OCI-LY3 (cell line): ENCODE data around the gene PRPF6.

Experiments used
- H2AFZ ChIP-seq: fragments of 200-600, 300-600 bp; shearing (Covaris generic); 2 replicates; pipeline ENCODE4 v1.6.0; 2014; ENCODE audit warnings: antibody characterized with exemption, low read depth, low read length
- H3K27ac ChIP-seq: fragments of 200-600, 300-600 bp; sonication (generic); 2 replicates; pipeline ENCODE4 v1.5.1; 2014; ENCODE audit warnings: mild to moderate bottlenecking, low read length, moderate library complexity, mixed read lengths
- H3K27me3 ChIP-seq: fragments of 200-600, 300-600 bp; sonication (generic); 2 replicates; pipeline ENCODE4 v1.6.1; 2014; ENCODE audit warnings: low read depth, low read length, mixed read lengths
- H3K36me3 ChIP-seq: fragments of 200-600, 300-600 bp; sonication (generic); replicated peaks from 2 replicates; pipeline ENCODE3; 2014; ENCODE audit warnings: low read depth, low read length, mixed read lengths
- H3K4me1 ChIP-seq: fragments of 300-600, 200-600 bp; sonication (generic); 2 replicates; pipeline ENCODE4 v1.6.1; 2014; ENCODE audit warnings: low read length, mixed read lengths
- H3K4me2 ChIP-seq: fragments of 200-600, 300-600 bp; sonication (generic); 2 replicates; pipeline ENCODE4 v1.6.1; 2014; ENCODE audit warnings: low read length, mixed read lengths
- H3K4me3 ChIP-seq: fragments of 300-600, 200-600 bp; sonication (generic); 2 replicates; pipeline ENCODE4 v1.5.1; 2014; ENCODE audit warnings: antibody characterized with exemption, mild to moderate bottlenecking, low read length, moderate library complexity
- H3K79me2 ChIP-seq: fragments of 300-600, 200-600 bp; shearing (Covaris generic); 2 replicates; pipeline ENCODE4 v1.6.1; 2014; ENCODE audit warnings: mild to moderate bottlenecking, low read length, mixed read lengths
- H3K9ac ChIP-seq: fragments of 300-600, 200-600 bp; shearing (Covaris generic); 2 replicates; pipeline ENCODE4 v1.6.0; 2014; ENCODE audit warnings: mild to moderate bottlenecking, low read length, moderate library complexity
- H3K9me3 ChIP-seq: fragments of 200-600, 300-600 bp; shearing (Covaris generic); 2 replicates; pipeline ENCODE4 v1.6.1; 2014; ENCODE audit warnings: low read length, mixed read lengths; ENCODE audit not compliant: insufficient read depth
- H4K20me1 ChIP-seq: fragments of 200-600, 300-600 bp; sonication (generic); 2 replicates; pipeline ENCODE4 v1.6.1; 2016; ENCODE audit warnings: low read length, mixed read lengths; ENCODE audit not compliant: insufficient read depth
- EZH2phosphoT487 ChIP-seq: fragments of 200-600 bp; shearing (Covaris generic); IDR thresholded peaks from 2 replicates; pipeline ENCODE4 v1.6.1; 2018; ENCODE audit warnings: antibody characterized with exemption, mixed run types, low read depth
- TF ChIP-seq, protein P1 (sequence below): fragments of 200-600, 300-600 bp; sonication (generic); IDR thresholded peaks from 2 replicates; pipeline ENCODE4 v1.5.1; 2014; ENCODE audit warnings: antibody characterized with exemption, low read length, low read depth

PRPF6 gene

DNA sequence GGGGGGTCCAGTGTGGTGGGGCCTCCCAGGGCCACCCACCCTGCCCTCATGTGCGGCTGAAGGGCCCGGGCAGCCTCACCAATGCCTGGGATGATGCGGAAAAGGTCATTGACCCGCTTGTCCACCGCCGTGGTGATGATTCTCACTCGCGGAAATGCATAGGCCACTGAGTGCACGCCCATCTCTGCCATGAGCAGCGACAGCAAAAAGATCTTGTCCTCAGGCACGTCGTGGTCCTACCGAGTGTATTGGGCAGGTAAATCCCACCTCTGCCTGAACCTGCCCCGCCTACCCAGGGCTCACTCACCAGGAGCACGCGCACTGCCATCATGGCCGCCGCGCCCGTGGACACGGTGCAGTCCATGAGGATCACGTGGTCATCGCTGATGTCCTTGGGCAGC, 40.9 kb upstream of the PRPF6 start:
- Histone ChIP-seq H3K4me3 (no peak overlapping the region), H3K4me2 (no peak overlapping the region), H4K20me1 (peaks cover 28% of the 10 kb centered on the region), H3K27me3 (no peaks in the 10 kb centered on the region), H3K36me3 (peaks cover 28% of the 10 kb centered on the region), H3K9me3 (no peaks in the 10 kb centered on the region), H3K4me1 (no peaks in the 10 kb centered on the region), H2AFZ (no peak overlapping the region), H3K9ac (no peak overlapping the region), H3K27ac (no peak overlapping the region), H3K79me2 (no peaks in the 10 kb centered on the region; the same call in 1 of the 2 replicates)
- no peak for TF ChIP-seq EZH2phosphoT487
- TF ChIP-seq, protein P1, sequence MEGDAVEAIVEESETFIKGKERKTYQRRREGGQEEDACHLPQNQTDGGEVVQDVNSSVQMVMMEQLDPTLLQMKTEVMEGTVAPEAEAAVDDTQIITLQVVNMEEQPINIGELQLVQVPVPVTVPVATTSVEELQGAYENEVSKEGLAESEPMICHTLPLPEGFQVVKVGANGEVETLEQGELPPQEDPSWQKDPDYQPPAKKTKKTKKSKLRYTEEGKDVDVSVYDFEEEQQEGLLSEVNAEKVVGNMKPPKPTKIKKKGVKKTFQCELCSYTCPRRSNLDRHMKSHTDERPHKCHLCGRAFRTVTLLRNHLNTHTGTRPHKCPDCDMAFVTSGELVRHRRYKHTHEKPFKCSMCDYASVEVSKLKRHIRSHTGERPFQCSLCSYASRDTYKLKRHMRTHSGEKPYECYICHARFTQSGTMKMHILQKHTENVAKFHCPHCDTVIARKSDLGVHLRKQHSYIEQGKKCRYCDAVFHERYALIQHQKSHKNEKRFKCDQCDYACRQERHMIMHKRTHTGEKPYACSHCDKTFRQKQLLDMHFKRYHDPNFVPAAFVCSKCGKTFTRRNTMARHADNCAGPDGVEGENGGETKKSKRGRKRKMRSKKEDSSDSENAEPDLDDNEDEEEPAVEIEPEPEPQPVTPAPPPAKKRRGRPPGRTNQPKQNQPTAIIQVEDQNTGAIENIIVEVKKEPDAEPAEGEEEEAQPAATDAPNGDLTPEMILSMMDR, result no peak

DNA sequence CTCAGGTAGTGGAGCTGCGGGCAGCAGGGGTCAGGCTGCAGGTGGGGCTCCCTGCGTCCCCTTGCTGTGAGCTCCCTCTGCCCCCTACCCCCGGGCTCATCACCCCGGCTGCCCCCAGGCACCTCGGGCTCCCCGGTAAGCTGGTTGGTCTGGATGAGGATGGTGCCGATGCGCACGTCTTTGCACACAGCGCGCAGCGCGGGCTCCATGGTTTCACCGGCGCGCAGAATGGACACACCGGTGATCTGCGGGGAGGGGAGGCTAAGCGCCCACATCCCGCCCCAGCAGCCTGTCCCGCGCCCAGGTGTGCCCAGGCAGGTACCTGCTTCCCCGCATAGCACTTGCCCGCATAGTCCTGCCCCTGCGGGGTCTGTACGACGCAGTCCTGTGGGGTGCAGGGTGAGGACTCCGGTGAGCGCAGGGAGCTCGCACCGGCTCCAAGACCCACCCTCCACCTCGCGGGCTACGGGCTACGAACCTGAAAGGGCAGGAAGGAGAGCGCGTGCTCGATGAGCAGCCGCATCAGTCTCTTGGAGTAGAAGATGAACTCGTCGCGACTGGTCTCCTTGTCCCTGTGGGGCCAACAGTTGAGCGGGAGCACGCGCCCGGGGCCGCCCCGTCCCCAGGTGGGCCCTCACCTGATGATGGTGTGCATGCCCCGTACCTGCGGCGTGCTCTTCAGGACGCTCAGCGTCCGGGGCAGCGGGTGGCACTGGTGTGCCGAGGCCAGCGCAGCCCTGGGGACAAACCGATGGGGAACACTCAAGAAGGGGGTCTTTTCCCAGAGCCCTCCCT, 40.3 kb upstream of the PRPF6 start:
- no peak for TF ChIP-seq EZH2phosphoT487
- Histone ChIP-seq H3K36me3 (peaks cover 28% of the 10 kb centered on the region), H3K27ac (no peak overlapping the region), H4K20me1 (peaks cover 30% of the 10 kb centered on the region), H3K4me2 (no peak overlapping the region), H3K27me3 (no peaks in the 10 kb centered on the region), H3K9ac (no peak overlapping the region), H2AFZ (no peak overlapping the region), H3K79me2 (no peaks in the 10 kb centered on the region; the same call in 1 of the 2 replicates), H3K4me1 (no peaks in the 10 kb centered on the region), H3K4me3 (no peak overlapping the region), H3K9me3 (no peaks in the 10 kb centered on the region)

DNA sequence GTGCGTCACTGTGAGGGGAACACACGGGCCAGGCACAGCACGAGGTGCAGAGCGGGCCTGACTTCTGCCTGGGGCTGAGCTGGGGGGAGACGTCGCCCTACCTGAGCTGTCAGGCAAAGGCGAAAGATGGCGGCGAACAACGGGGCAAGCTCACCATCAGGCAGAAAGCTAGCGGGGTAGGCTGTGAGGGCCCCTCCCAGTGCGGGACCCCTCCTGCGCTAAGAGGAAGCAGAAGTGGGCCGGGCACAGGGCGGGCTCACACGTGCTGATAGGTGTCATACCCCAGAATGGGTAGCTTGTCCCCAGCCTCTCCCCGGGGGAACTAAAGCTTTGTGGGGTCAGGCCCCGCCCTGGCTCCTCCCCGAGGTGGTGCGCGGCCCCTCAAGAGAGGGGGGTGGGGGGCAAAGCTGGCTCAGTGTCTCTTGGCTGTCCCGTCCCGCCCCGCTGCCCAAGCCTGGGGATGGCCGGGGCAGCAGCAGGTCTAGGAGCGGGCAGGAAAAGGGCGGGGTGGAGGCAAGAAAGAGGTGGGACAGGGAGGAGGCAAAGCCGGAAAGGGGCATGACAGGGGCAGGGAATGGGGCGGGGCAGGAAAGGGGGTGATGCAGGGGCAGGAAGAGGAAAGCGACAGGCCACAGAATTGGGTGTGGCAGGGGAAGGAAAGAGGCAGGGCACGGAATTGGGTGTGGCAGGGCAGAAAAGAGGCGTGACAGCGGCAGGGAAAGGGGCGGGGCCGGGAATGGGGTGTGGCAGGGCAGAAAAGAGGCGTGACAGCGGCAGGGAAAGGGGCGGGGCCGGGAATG, 39.5 kb upstream of the PRPF6 start:
- no peak overlapping the region for H3K4me2 ChIP-seq
- H3K9ac ChIP-seq, result no peak overlapping the region
- no peak overlapping the region for H3K27ac ChIP-seq
- H2AFZ ChIP-seq, result no peak overlapping the region
- no peak overlapping the region for H3K4me3 ChIP-seq
- H3K9me3 ChIP-seq, result no peaks in the 10 kb centered on the region
- no peaks in the 10 kb centered on the region for H3K27me3 ChIP-seq
- TF ChIP-seq, protein P1, result no peak
- no peak for TF ChIP-seq EZH2phosphoT487
- no peaks in the 10 kb centered on the region for H3K4me1 ChIP-seq
- peaks cover 3% of the 10 kb centered on the region; the same call in 1 of the 2 replicates for H3K79me2 ChIP-seq
- H4K20me1 ChIP-seq, result peaks cover 38% of the 10 kb centered on the region
- H3K36me3 ChIP-seq, result peaks cover 24% of the 10 kb centered on the region

DNA sequence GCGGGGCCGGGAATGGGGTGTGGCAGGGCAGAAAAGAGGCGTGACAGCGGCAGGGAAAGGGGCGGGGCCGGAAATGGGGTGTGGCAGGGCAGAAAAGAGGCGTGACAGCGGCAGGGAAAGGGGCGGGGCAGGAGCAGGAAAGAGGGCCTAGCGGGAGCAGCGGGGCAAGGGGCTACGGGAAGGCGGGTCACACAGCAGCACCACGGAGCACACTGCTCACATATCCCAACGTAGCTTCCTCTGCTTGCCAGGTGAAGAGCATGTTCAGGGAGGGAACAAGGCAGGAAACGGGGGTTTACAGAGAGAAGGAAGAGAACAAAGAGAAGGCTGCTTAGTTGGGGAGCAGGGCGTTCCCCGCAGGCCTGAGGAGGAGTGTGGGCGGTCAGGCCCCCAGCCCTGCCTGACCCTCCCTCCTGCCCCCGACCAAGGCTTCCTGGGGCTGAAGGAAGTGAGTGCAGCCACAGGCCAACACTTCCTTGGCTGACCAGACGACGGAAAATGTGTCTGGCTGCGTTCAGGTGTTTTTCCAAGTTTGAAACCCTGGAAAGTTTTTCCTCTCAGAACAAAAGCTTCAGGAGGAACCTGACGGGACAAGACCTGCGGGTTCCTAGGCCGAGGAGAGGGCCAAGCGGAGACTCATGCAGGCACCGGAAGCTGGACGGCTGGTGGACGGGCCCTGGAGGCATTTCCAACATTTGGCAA, 38.5 kb upstream of the PRPF6 start:
- Histone ChIP-seq H2AFZ (no peak overlapping the region), H4K20me1 (peaks cover 45% of the 10 kb centered on the region), H3K27me3 (no peaks in the 10 kb centered on the region), H3K36me3 (peaks cover 24% of the 10 kb centered on the region), H3K9me3 (no peaks in the 10 kb centered on the region), H3K4me2 (no peak overlapping the region), H3K4me1 (peaks cover 4% of the 10 kb centered on the region), H3K4me3 (no peak overlapping the region), H3K9ac (no peak overlapping the region), H3K79me2 (peaks cover 9% of the 10 kb centered on the region; the same call in 1 of the 2 replicates), H3K27ac (no peak overlapping the region)
- TF ChIP-seq EZH2phosphoT487, result no peak
- TF ChIP-seq, protein P1, result no peak
